ENCODE data around the gene ADCY10. TPM values are rescaled to one million over a fixed set of nuclear protein-coding genes. Genes with fewer than 3 reads are reported as not detected.

ADCY10 gene
- polyA plus RNA-seq, 3 donors, result 0.09 TPM; not detected in 2

- Mint-ChIP-seq H3K9me3 (peaks cover 0 to 1% (median 0%) of the 10 kb centered on the region in 7 donors), H3K27ac (peak overlapping the region in 6 of 7 donors; percentile 20 to 80 (median 66)), H3K4me1 (peaks cover 19% of the 10 kb centered on the region), H3K27me3 (ENCODE audit: low read depth in 3 of 3) (peaks cover 0 to 5% (median 0%) of the 10 kb centered on the region in 3 donors), H3K4me3 (peak overlapping the region in 1 of 2 donors; percentile 71), H3K36me3 (no peaks in the 10 kb centered on the region)
- H3K9ac ChIP-seq (ENCODE audit: insufficient read depth, low read length, poor library complexity, severe bottlenecking), result no peak overlapping the region
- no peaks in the 10 kb centered on the region for H3K79me2 ChIP-seq (ENCODE audit: insufficient read depth, low read length)
- H3K9me3 ChIP-seq (replicated peaks in 1 of 2; ENCODE audit: control insufficient read depth in 1 of 2, insufficient read depth in 1 of 2, low read length in 2 of 2), result no peaks in the 10 kb centered on the region
- intact Hi-C loops (cut with micrococcal nuclease), result loop anchor here (5.0 kb wide), 1 partner anchor 81 kb away; the partner anchor contains the start of gene MPZL1 (in 2 of the 2)
- peak; percentile 94 to 98 (median 96) for DNase-seq
- H2AFZ ChIP-seq (ENCODE audit: insufficient read depth, low read depth, low read length, poor library complexity, severe bottlenecking), result peak overlapping the region; percentile 46
- H3K27me3 ChIP-seq (ENCODE audit: control insufficient read depth in 2 of 2, insufficient read depth in 2 of 2, low read length in 2 of 2), result no peaks in the 10 kb centered on the region
- no peaks in the 10 kb centered on the region for H4K20me1 ChIP-seq (ENCODE audit: insufficient read depth, low read length)
- H3K36me3 ChIP-seq (replicated peaks in 1 of 2; ENCODE audit: control insufficient read depth in 1 of 2, insufficient read depth in 2 of 2, low read length in 2 of 2), result no peaks in the 10 kb centered on the region
- 6% methylated on average over 11 of the region's 12 CpGs for WGBS (ENCODE audit: insufficient coverage)
- peak overlapping the region in 1 of 2 donors; percentile 34 for H3K27ac ChIP-seq (ENCODE audit: low read depth in 1 of 2, low read length in 2 of 2)
- peak; percentile 95 for TF ChIP-seq CTCF (IDR thresholded peaks at IDR 0.05)
- peaks cover 9 to 23% of the 10 kb centered on the region in 2 donors for H3K4me1 ChIP-seq (ENCODE audit: control insufficient read depth in 1 of 2, insufficient read depth in 2 of 2, low read length in 2 of 2)
- no peak overlapping the region for H3K4me3 ChIP-seq (replicated peaks in 1 of 3; ENCODE audit: low read depth in 2 of 3, low read length in 3 of 3)
- peak overlapping the region; percentile 17 for H3K4me2 ChIP-seq (replicated peaks; ENCODE audit: extremely low read depth, low read length, poor library complexity, severe bottlenecking)
These were observed 110.4 kb downstream of the ADCY10 start for GRCh38 chr1:167803358-167804207.

DNA sequence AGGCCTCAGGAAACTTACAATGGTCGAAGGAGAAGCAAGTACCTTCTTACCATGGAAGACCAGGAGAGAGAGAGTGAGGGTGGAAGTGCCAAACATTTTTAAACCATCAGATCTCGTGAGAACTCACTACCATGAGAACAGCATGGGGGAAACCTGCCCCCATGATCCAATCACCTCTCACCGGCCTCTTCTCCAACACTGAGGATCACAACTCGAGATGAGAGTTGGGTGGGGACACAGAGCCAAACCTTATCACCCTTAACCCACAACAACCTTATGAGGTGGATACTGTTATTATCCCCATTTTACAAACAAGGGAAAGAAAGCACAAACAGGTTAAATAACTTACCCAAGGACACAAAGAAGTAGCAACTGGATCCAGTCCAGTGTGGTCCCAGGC lies 111.7 kb downstream of the ADCY10 start:
- no peak for DNase-seq
- Histone ChIP-seq H3K9me3 (replicated peaks in 1 of 2; ENCODE audit: control insufficient read depth in 1 of 2, insufficient read depth in 1 of 2, low read length in 2 of 2) (no peaks in the 10 kb centered on the region), H2AFZ (ENCODE audit: insufficient read depth, low read depth, low read length, poor library complexity, severe bottlenecking) (no peak overlapping the region), H3K79me2 (ENCODE audit: insufficient read depth, low read length) (no peaks in the 10 kb centered on the region), H3K36me3 (replicated peaks in 1 of 2; ENCODE audit: control insufficient read depth in 1 of 2, insufficient read depth in 2 of 2, low read length in 2 of 2) (no peaks in the 10 kb centered on the region), H3K27ac (ENCODE audit: low read depth in 1 of 2, low read length in 2 of 2) (no peak overlapping the region), H4K20me1 (ENCODE audit: insufficient read depth, low read length) (no peaks in the 10 kb centered on the region), H3K27me3 (ENCODE audit: control insufficient read depth in 2 of 2, insufficient read depth in 2 of 2, low read length in 2 of 2) (no peaks in the 10 kb centered on the region), H3K9ac (ENCODE audit: insufficient read depth, low read length, poor library complexity, severe bottlenecking) (no peak overlapping the region), H3K4me3 (replicated peaks in 1 of 3; ENCODE audit: low read depth in 2 of 3, low read length in 3 of 3) (no peak overlapping the region), H3K4me1 (ENCODE audit: control insufficient read depth in 1 of 2, insufficient read depth in 2 of 2, low read length in 2 of 2) (peaks cover 12 to 23% of the 10 kb centered on the region in 2 donors), H3K4me2 (replicated peaks; ENCODE audit: extremely low read depth, low read length, poor library complexity, severe bottlenecking) (no peak overlapping the region)
- Mint-ChIP-seq H3K27me3 (ENCODE audit: low read depth in 3 of 3) (peaks cover 0 to 5% (median 0%) of the 10 kb centered on the region in 3 donors), H3K27ac (peak overlapping the region in 2 of 7 donors; percentile 33 to 43), H3K9me3 (peaks cover 0 to 1% (median 0%) of the 10 kb centered on the region in 7 donors), H3K4me1 (peaks cover 24% of the 10 kb centered on the region), H3K4me3 (no peak overlapping the region), H3K36me3 (no peaks in the 10 kb centered on the region)
- WGBS (ENCODE audit: insufficient coverage), result no CpG with 5 or more reads among the region's 4 CpGs
- intact Hi-C loops (cut with micrococcal nuclease), result loop anchor here (5.0 kb wide), 1 partner anchor 80 kb away; the partner anchor contains the start of gene MPZL1 (in 2 of the 2)
- TF ChIP-seq CTCF (IDR thresholded peaks at IDR 0.05), result no peak

Data from CD14-positive monocyte (primary cell).